Lower leg skin (tissue), 4 donors: ENCODE results near the gene BUD31. TPM values are rescaled to one million over a fixed set of nuclear protein-coding genes. Genes with fewer than 3 reads are reported as not detected.

Experiments used
- DNase-seq, 2 donors: peaks; one replicate each; pipeline ENCODE4 v3.0.0-alpha.2; 2019; ENCODE audit warnings: low spot score in 2 of 2
- H3K4me3 ChIP-seq: fragments of 200-600 bp; sonication (generic); 2 replicates; pipeline ENCODE4 v1.5.1; 2017; ENCODE audit warnings: mild to moderate bottlenecking, low read depth; ENCODE audit not compliant: poor library complexity, severe bottlenecking
- POLR2A ChIP-seq, 2 donors: fragments of 450-650 bp; IDR thresholded peaks; one replicate each; pipeline ENCODE4 v1.6.1; 2016 to 2017; ENCODE audit warnings: antibody characterized with exemption in 2 of 2, mild to moderate bottlenecking in 1 of 2, moderate library complexity in 1 of 2
- WGBS, 2 donors: methylation state at CpG; one replicate each; pipeline ENCODE4 v1.1.5; 2018; 5-methylcytosine and 5-hydroxymethylcytosine counted together
- intact Hi-C: fragments of 100-400 bp; cut with DNase I; formaldehyde crosslinking; loops from one replicate; pipeline ENCODE4 v1.15.0; 2023; ENCODE audit warnings: low total_unique reads
- total RNA-seq, 4 donors: library from RNA; depleted of rRNA; stranded (reverse); fragments of >200 nt; gene quantifications; one replicate each; pipeline ENCODE4 v1.1.0, GENCODE V29; 2016

The BUD31 gene
- total RNA-seq, 4 donors from 2014 or later, result 48.2 to 71.0 (median 58.5) TPM

DNA sequence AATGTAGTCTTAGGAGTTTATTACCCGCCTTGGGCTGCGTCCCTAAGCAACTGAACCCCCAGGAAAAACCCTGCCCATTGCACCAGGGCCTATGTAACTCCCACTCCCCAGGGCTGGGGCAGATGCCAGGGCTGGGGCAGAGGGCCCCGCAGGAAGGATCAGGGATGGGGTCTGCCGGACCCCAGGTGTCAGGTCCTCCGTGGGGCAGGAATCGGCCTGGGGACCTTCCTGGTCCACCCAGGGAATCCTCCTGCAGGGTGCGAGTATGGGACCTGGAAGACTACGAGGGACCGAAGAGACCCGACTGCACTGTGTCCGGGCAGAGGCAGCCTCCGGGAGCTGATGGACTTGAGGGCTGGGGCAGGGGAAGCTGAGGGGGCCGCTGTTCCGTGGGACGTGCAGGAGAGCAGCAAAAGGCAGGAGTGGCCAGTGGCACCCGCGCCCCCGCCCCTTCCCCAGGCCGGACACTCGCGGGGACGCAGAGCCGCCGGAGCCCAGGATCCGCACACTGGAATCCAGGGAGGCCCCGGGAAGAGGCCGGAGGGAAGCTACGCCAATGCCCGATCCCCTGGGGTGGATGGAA lies 59.7 kb downstream of the BUD31 start:
- no peak for TF ChIP-seq POLR2A (IDR thresholded peaks at IDR 0.05)
- no peak for DNase-seq
- intact Hi-C loops, result no loop called here
- H3K4me3 ChIP-seq, result no peak overlapping the region
- 85 to 86% methylated on average over 29 of the region's 29 CpGs for WGBS, 2 donors

Other genes with a start within 250 kb of the BUD31 start
- under 1 TPM in 1 of 4 donors, not detected in 3; 0.26 TPM for gene KPNA7, start 200.9 kb upstream of the BUD31 start, total RNA-seq
- gene MYH16, start 136.1 kb upstream of the BUD31 start, total RNA-seq, result not detected
- 100 to 1,000 TPM; 108 to 140 (median 123) TPM for gene ARPC1A, start 83.1 kb upstream of the BUD31 start, total RNA-seq
- gene ARPC1B, start 34.2 kb upstream of the BUD31 start, total RNA-seq, result 10 to 100 TPM; 51.4 to 83.1 (median 54.3) TPM
- gene PDAP1, start 372 bp upstream of the BUD31 start, total RNA-seq, result 10 to 100 TPM; 64.8 to 81.8 (median 73.9) TPM
- 10 to 100 TPM in 1 of 4 donors, 1 to 10 TPM in 3; 8.5 to 14.2 (median 9.5) TPM for gene PTCD1, start 29.8 kb downstream of the BUD31 start, total RNA-seq
- 10 to 100 TPM; 23.7 to 41.6 (median 28.3) TPM for gene CPSF4, start 30.0 kb downstream of the BUD31 start, total RNA-seq
- 100 to 1,000 TPM; 332 to 806 (median 519) TPM for gene ATP5MF, start 57.2 kb downstream of the BUD31 start, total RNA-seq
- gene ZNF789, start 63.9 kb downstream of the BUD31 start, total RNA-seq, result 1 to 10 TPM; 1.9 to 5.3 (median 3.3) TPM
- 10 to 100 TPM; 26.2 to 55.0 (median 40.5) TPM for gene ZNF394, start 91.3 kb downstream of the BUD31 start, total RNA-seq
- gene ZKSCAN5, start 95.7 kb downstream of the BUD31 start, total RNA-seq, result 1 to 10 TPM; 3.9 to 6.7 (median 5.7) TPM
- gene FAM200A, start 143.1 kb downstream of the BUD31 start, total RNA-seq, result 1 to 10 TPM; 4.3 to 8.8 (median 6.5) TPM
- gene ZNF655, start 149.7 kb downstream of the BUD31 start, total RNA-seq, result 100 to 1,000 TPM; 102 to 261 (median 114) TPM
- gene TMEM225B, start 189.3 kb downstream of the BUD31 start, total RNA-seq, result 1 to 10 TPM; 1.7 to 4.6 (median 2.6) TPM
- gene ZSCAN25, start 208.0 kb downstream of the BUD31 start, total RNA-seq, result 10 to 100 TPM; 19.4 to 38.0 (median 23.7) TPM